Measurements from ENCODE around the gene CAMK2A. TPM values are rescaled to one million over a fixed set of nuclear protein-coding genes. Genes with fewer than 3 reads are reported as not detected.
A peak's percentile ranks its signal among the peaks of the same experiment; 100 is the strongest.

CAMK2A gene
- total and polyA plus RNA-seq, 2 experiments from 2014 or later = 0.18 TPM; not detected in 1

DNA sequence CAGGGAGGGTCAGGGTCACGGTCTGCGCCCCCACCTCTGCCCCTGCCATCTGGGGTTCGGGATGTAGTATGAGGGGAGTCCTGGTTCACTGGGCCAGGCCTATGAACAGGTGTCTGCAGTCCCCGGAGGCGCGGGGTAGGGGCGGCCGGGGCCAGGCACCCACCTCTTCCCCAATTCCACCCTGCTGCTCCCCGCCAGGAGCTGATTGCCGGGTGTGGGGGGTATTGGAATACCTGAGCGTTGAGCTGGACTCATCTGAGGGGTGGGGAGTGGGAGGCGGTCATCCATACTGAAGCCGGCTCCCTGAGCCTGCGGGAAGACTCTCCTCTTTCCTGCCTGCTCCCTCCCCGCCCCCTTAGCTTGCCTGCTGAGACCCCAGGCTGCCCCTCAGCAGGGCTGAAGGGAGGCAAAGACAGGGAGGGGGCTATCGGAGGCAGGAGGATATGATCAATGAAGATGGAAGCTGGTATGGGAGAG lies 99.0 kb downstream of the CAMK2A start (continued):
- TF ChIP-seq, protein P1, sequence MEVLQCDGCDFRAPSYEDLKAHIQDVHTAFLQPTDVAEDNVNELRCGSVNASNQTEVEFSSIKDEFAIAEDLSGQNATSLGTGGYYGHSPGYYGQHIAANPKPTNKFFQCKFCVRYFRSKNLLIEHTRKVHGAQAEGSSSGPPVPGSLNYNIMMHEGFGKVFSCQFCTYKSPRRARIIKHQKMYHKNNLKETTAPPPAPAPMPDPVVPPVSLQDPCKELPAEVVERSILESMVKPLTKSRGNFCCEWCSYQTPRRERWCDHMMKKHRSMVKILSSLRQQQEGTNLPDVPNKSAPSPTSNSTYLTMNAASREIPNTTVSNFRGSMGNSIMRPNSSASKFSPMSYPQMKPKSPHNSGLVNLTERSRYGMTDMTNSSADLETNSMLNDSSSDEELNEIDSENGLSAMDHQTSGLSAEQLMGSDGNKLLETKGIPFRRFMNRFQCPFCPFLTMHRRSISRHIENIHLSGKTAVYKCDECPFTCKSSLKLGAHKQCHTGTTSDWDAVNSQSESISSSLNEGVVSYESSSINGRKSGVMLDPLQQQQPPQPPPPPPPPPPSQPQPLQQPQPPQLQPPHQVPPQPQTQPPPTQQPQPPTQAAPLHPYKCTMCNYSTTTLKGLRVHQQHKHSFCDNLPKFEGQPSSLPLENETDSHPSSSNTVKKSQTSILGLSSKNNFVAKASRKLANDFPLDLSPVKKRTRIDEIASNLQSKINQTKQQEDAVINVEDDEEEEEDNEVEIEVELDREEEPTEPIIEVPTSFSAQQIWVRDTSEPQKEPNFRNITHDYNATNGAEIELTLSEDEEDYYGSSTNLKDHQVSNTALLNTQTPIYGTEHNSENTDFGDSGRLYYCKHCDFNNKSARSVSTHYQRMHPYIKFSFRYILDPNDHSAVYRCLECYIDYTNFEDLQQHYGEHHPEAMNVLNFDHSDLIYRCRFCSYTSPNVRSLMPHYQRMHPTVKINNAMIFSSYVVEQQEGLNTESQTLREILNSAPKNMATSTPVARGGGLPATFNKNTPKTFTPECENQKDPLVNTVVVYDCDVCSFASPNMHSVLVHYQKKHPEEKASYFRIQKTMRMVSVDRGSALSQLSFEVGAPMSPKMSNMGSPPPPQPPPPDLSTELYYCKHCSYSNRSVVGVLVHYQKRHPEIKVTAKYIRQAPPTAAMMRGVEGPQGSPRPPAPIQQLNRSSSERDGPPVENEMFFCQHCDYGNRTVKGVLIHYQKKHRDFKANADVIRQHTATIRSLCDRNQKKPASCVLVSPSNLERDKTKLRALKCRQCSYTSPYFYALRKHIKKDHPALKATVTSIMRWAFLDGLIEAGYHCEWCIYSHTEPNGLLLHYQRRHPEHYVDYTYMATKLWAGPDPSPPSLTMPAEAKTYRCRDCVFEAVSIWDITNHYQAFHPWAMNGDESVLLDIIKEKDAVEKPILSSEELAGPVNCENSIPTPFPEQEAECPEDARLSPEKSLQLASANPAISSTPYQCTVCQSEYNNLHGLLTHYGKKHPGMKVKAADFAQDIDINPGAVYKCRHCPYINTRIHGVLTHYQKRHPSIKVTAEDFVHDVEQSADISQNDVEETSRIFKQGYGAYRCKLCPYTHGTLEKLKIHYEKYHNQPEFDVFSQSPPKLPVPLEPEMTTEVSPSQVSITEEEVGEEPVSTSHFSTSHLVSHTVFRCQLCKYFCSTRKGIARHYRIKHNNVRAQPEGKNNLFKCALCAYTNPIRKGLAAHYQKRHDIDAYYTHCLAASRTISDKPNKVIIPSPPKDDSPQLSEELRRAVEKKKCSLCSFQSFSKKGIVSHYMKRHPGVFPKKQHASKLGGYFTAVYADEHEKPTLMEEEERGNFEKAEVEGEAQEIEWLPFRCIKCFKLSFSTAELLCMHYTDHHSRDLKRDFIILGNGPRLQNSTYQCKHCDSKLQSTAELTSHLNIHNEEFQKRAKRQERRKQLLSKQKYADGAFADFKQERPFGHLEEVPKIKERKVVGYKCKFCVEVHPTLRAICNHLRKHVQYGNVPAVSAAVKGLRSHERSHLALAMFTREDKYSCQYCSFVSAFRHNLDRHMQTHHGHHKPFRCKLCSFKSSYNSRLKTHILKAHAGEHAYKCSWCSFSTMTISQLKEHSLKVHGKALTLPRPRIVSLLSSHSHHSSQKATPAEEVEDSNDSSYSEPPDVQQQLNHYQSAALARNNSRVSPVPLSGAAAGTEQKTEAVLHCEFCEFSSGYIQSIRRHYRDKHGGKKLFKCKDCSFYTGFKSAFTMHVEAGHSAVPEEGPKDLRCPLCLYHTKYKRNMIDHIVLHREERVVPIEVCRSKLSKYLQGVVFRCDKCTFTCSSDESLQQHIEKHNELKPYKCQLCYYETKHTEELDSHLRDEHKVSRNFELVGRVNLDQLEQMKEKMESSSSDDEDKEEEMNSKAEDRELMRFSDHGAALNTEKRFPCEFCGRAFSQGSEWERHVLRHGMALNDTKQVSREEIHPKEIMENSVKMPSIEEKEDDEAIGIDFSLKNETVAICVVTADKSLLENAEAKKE (CRISPR knock-in tag; IDR thresholded peaks at IDR 0.05) = no peak
- TF ChIP-seq, protein P2, sequence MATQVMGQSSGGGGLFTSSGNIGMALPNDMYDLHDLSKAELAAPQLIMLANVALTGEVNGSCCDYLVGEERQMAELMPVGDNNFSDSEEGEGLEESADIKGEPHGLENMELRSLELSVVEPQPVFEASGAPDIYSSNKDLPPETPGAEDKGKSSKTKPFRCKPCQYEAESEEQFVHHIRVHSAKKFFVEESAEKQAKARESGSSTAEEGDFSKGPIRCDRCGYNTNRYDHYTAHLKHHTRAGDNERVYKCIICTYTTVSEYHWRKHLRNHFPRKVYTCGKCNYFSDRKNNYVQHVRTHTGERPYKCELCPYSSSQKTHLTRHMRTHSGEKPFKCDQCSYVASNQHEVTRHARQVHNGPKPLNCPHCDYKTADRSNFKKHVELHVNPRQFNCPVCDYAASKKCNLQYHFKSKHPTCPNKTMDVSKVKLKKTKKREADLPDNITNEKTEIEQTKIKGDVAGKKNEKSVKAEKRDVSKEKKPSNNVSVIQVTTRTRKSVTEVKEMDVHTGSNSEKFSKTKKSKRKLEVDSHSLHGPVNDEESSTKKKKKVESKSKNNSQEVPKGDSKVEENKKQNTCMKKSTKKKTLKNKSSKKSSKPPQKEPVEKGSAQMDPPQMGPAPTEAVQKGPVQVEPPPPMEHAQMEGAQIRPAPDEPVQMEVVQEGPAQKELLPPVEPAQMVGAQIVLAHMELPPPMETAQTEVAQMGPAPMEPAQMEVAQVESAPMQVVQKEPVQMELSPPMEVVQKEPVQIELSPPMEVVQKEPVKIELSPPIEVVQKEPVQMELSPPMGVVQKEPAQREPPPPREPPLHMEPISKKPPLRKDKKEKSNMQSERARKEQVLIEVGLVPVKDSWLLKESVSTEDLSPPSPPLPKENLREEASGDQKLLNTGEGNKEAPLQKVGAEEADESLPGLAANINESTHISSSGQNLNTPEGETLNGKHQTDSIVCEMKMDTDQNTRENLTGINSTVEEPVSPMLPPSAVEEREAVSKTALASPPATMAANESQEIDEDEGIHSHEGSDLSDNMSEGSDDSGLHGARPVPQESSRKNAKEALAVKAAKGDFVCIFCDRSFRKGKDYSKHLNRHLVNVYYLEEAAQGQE (IDR thresholded peaks at IDR 0.05; ENCODE audit: unreplicated experiment) = no peak

DNA sequence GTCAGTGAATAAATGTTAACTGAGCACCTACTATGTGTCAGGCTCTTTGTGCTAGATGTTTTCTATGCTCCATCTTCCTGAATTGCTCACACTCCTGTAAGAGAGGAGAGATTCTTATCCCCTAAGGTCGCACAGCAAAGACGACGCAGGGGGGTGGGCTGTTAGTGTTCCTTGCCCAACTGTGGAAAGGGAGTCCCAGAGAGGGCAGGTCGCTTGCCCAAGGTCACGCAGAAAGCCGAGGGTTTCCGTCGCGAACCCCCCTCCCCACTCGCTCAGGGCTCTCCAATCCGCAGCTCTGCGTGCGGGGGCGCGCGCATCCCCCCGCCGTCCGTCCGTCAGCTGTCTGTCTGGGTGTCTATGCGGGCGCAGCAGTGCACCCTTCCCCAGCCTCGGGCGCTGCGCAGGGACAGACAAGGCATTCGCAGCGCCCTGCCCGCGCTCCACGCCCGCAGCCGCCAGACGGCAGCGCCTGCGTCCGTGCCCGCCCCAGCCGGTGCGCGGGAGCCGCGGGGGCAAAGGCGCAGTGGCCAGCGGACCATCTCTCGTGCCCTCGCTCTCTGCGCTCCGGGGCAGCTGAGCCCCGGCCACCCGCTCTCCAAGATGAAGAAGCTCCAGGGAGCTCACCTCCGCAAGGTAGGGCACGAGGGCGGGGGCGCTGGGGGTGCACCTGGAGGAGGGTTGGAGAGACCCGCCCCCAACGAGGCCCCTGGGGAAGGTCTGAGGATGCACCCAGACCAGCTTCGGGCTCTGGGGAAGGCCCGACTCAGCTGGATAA lies 99.7 kb downstream of the CAMK2A start, which contains the start of gene SLC6A7:
Gene SLC6A7, plus strand, starts transcription at position 335 of the 775 bp plus-strand sequence. Its CDS starts 266 bp downstream, at position 601.
- Histone ChIP-seq H3K4me2 (peak within 1 kb of the TSS; percentile 88), H3K27me3 (ENCODE audit: insufficient read depth) (peaks cover 63% of the 10 kb centered on the region), H3K9me2 (ENCODE audit: insufficient read depth) (no peaks in the 10 kb centered on the region), H3K4me3 (peak within 1 kb of the TSS; percentile 72), H3K27ac (ENCODE audit: low read depth) (no peak within 1 kb of the TSS), H3F3A (replicated peaks; ENCODE audit: low read depth) (no peaks in the 10 kb centered on the region), H3K79me2 (replicated peaks; ENCODE audit: insufficient read depth) (no peaks in the 10 kb centered on the region), H2AFZ (peak within 1 kb of the TSS; percentile 96), H3K36me3 (ENCODE audit: insufficient read depth) (no peaks in the 10 kb centered on the region), H4K20me1 (replicated peaks; ENCODE audit: insufficient read depth) (no peaks in the 10 kb centered on the region), H3K4me1 (ENCODE audit: insufficient read depth) (peaks cover 6% of the 10 kb centered on the region)
- peaks cover 74% of the 10 kb centered on the region for H3K27me3 Mint-ChIP-seq (ENCODE audit: insufficient read depth, low read depth, poor library complexity)
- ATAC-seq (peak; percentile 66), DNase-seq (ENCODE audit: low spot score) (peak; percentile 42)
- H3K36me3 Mint-ChIP-seq (ENCODE audit: low read depth) = no peaks in the 10 kb centered on the region
- H3K4me3 Mint-ChIP-seq = peak within 1 kb of the TSS; percentile 68
- no peak within 1 kb of the TSS for H3K27ac Mint-ChIP-seq
- TF ChIP-seq, protein P3, sequence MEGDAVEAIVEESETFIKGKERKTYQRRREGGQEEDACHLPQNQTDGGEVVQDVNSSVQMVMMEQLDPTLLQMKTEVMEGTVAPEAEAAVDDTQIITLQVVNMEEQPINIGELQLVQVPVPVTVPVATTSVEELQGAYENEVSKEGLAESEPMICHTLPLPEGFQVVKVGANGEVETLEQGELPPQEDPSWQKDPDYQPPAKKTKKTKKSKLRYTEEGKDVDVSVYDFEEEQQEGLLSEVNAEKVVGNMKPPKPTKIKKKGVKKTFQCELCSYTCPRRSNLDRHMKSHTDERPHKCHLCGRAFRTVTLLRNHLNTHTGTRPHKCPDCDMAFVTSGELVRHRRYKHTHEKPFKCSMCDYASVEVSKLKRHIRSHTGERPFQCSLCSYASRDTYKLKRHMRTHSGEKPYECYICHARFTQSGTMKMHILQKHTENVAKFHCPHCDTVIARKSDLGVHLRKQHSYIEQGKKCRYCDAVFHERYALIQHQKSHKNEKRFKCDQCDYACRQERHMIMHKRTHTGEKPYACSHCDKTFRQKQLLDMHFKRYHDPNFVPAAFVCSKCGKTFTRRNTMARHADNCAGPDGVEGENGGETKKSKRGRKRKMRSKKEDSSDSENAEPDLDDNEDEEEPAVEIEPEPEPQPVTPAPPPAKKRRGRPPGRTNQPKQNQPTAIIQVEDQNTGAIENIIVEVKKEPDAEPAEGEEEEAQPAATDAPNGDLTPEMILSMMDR (conservative IDR thresholded peaks at IDR 0.05; ENCODE audit: low read depth in 2 of 2) = no peak
- TF ChIP-seq, protein P4, sequence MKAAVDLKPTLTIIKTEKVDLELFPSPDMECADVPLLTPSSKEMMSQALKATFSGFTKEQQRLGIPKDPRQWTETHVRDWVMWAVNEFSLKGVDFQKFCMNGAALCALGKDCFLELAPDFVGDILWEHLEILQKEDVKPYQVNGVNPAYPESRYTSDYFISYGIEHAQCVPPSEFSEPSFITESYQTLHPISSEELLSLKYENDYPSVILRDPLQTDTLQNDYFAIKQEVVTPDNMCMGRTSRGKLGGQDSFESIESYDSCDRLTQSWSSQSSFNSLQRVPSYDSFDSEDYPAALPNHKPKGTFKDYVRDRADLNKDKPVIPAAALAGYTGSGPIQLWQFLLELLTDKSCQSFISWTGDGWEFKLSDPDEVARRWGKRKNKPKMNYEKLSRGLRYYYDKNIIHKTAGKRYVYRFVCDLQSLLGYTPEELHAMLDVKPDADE (IDR thresholded peaks at IDR 0.05) = no peak
- TF ChIP-seq JUNB (IDR thresholded peaks at IDR 0.05; ENCODE audit: unreplicated experiment) (no peak), ZNF331 (CRISPR knock-in tag; IDR thresholded peaks at IDR 0.05; ENCODE audit: low read depth) (no peak), CREB1 (CRISPR knock-in tag; IDR thresholded peaks at IDR 0.05; ENCODE audit: low read depth) (no peak), EZH2 (IDR thresholded peaks at IDR 0.05; ENCODE audit: low read depth, unreplicated experiment) (peak; percentile 61), POLR2AphosphoS5 (IDR thresholded peaks at IDR 0.05; ENCODE audit: low read depth) (no peak), EZH2phosphoT487 (IDR thresholded peaks at IDR 0.05; ENCODE audit: unreplicated experiment) (no peak)
- peaks cover 25% of the 10 kb centered on the region for H3K4me1 Mint-ChIP-seq
- no peaks in the 10 kb centered on the region for H3K9me3 Mint-ChIP-seq
